SKM-1 treated with dmso at 0.1 percent for 144 hours (cell line): ENCODE results near the gene KRT3.

Experiments used
- DNase-seq: peaks from one replicate; lab custom pipeline; 2025; ENCODE audit not compliant: unreplicated experiment; lab: John Stamatoyannopoulos, UW

Gene KRT3

DNA sequence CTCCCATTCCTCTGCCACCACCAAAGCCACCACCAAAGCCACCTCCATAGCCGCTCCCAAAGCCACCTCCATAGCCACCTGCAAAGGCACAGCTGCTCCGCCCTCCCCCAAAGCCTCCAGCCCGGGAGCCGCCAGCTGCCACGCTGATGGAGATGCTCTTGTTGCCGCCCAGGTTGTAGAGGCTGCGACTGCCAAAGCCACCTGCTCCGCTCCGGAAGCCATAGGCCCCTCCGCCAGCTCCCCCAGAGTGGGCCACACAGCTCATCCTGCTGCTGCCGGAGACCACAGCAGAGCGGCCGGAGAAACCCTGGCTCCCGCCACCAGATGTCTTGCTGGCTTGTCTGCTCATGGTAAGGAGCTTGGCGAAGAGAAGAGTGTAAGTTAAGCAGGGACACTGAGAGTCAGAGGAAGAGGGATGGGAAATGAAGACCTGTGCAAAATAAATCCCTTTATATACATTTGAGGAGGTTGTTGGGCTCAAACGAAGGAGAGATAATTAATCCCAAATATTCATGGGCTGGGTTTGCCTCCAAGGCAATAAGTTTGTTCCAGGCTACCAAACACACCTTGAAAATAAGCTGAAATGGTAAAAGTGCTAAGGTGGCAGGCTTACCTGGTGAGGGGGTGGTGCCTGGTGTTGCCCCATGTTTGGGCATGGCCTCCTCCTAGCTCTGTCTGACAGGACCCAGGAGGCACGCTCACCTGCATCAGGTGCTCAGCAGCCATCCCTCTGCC, at the start of gene KRT3:
Gene KRT3, minus strand, starts transcription at position 424 of the 735 bp plus-strand sequence. Its CDS starts 75 bp downstream, at position 349.
- no peak for DNase-seq

DNA sequence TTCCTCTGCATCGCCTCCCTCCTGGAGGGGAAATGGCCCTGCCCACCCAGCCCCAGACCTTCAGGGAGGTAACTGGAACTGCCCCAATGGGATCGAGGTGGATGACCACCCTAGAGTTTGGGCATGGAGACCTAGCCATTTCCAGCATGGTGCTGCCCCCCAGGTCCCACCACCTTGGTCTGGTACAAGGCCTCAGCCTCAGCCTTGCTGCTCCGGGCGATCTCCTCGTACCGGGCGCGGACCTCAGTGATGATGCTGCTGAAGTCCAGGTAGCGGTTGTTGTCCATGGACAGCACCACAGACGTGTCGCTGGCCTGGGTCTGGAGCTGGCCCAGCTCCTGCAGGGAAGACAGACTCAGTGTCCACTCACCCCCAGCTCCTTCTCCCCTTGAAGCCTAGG, 48.5 kb upstream of the KRT3 start:
- no peak for DNase-seq

DNA sequence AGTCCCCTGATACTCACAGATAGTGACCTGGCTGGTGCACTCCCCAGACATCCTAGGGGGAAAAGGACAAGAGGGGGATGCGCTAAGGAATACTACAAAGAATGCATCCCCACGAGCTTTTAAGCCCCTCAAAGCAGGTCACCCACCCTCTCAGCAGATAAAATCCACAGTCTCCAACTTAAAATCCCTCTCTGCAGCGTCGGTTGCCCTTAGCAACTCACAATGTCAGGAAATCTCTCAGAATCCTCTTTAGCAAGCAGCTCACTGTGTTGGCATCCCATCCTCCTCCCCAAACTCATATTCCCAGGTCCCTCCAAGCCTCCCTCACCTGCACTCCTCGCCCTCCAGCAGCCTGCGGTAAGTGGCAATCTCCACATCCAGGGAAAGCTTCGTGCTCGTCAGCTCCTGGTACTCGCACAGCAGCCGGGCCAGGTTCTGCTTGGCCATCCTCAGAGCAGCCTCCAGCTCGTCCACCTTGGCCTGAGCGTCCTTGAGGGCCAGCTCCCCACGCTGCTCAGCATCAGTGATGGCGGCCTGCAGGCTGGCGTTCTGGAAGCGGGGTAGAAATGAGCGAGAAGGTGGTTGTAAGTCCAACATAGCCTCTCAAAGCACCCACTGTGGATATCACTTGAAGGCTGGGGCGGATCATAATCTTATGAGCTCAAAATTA, 43.7 kb upstream of the KRT3 start:
- DNase-seq = no peak

DNA sequence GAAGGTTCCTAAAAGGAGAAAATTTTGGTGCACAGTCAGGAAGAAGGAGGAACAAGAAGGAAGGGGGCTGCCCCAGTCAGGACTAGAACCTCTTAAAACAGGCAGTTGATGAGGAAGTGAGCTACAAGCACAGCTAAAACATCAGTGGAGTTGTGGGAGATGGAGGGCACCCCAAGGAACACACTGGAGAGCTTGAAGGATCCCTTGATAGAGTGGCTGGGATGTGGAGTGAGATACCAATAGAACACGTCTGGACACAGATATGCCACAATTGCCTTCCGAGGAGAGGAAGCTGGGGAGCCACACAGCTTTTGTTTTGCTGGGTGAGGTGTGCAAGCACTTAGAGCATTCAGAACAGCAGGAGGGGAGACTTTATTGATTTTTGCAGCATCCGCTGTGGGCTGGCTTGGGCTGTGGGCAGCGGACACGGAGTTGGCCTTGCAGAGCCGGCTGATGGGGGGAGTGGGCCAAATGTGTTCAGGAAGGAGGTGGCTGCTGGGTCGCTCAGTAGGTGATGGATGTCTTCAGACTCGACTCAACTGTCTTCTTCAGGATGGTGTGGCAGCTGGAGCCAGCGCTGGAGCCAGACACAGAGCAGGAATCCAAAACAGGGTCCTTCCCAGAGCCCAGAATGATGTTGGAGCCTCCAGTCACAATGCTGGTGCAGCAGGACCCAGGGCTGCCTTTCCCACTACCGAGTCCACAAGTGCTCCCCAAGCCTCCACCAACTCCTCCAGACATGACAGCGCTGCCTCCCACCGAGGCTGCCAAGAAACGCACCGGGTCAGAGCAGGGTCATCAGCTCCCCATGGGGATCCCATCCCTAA, 42.9 kb upstream of the KRT3 start:
- no peak for DNase-seq

DNA sequence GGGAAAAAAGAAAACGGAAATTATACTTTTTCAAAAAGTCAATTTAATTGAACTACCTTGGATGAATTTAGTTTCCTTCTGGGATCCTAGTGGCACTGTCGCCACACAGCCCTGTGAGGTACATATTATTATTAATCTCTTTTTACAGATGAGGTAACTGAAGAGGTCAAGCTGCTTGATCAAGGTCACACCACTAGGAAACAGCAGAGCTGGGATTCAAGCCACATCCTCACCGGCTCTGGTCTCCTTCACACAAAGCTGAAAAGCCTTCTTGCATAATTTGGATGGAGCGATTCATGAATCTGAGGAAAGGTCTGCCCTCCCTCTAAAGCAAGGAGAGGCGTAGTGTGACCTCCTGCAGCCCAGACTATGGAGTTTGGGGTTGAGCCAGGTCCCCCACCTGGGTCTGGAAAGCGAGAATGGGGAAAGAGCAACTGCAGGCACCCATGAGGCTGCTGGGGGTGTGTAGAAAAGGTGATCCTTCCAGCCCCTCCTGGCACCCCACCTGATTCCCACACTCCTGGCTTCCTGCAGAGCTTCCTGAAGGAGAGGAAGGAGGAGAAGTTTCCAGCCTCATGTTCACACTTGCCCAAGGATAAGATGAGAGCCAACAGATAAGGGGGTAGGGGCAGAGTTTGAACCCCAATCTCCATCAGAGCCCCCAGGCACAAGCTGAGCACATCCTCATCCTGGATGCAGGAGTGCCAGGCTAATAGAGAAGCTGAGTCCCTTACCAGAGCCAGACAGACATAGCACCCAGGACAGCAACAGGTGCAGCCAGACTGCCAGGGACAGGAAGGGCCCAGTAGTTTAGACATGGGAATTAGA, 42.1 kb upstream of the KRT3 start:
- DNase-seq = no peak

DNA sequence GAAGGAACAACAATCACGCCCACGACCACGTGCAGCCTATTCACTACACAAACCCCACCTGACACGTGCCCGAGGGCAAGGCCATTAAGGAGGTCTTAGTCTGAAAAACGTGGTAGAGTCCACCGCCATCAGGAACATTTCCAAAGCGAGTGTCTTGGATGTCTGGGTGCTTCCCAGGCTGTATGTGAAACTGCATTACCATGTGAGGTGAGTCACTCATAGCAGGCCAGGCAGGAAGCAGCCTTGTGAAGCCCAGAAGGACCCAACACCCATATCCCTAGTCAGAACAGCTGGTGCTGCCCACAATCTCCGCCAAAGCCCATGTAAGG, 41.5 kb upstream of the KRT3 start:
- DNase-seq = no peak

DNA sequence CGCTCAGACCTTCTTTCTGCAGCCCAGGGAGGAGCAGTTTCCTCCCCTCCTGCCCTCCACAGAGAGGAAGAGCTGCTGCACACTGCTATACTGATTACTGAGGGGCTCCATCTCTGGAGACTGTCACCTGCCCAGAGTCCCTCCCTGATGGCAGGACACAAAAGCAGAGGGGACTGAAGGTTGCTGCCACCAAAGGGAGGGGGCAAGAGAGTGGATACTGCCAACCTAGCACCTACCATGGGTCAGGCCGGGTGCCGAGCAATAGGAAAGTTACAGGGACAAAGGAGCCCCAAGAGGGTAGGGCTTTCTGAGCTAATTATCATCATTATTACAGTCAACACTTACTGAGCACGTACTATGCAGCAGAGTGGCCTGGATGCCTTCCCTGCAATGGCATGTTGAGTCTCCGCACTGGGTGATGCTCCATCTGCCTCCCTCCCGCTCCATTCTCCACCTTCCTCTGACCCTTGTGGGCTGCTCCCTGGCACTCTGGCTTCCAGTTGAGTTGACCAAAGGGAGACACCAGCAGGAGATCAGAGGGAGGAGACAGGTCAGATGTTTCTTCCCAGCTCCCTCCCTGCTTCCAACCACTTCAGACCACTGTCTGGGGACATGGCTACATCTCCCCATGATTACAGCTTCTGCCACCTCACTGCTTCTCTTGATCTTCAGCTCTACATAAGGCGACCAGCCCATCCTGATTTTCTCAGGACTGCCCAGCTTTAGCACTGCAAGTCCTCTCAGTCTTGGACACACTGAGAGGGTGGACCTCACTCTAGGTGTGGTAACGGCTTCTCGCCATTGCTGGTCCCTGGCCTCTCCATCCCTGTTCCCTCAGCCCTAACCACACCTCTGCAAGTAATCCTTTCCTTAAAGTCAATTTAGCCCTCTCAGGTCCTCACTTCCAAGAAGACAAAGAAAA, 40.8 kb upstream of the KRT3 start:
- DNase-seq = no peak

DNA sequence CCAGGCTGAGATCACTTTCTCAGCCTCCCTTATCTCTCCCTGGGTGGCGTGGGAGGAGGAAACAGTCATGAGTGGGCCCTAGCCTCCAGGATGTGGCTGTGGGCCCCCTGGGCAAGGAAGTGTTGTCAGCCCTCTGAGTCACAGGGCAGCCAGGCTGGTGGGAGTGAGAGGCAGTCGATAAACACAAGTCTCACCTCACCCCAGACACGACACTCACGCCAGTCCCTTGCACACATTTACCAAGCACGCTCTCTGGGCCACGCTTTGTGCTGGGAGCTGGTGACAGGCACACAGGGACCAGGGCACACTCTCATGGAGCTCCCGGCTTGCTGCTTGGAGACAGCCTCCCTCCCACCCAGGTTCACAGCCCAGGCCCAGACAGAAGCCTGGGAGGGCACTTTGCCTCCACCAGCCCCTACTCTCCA, 40.1 kb upstream of the KRT3 start:
- DNase-seq = no peak

DNA sequence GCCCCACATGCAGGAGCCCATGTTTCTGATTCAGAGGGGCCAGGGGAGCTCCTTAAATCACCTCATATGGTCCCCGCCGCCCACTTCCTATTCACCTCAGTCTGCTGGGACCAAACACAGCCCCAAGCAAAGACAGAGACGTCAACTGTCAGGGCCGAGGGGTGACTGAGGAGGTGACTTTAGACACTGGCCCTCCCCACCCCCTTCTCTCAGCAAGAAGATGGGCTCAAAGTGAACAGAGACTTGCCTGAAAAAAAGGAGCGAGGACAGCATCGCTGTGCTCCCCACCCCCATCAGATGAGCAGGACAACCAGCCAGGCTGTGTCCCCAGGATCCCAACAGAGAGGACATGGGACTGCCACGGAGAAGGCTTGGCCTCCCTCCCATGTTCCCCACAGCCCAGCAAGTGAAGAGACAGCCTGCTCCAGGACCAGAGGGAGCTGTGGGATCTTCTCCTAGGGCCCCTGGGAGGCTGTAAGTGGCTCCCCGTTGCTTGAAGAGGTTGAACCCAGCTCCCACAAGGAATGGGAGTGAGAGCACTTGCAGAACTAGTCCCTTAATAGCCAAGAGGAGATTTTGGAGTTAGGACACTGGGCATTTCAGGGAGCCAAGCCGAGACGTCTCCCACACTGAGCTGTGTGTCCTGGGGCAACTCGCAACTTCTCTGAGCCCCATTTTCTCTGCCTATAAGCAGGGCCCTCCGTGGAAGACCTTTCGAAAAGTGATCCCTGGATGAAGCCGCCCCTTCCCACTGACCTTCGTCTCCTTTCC, 39.5 kb upstream of the KRT3 start:
- DNase-seq = no peak

DNA sequence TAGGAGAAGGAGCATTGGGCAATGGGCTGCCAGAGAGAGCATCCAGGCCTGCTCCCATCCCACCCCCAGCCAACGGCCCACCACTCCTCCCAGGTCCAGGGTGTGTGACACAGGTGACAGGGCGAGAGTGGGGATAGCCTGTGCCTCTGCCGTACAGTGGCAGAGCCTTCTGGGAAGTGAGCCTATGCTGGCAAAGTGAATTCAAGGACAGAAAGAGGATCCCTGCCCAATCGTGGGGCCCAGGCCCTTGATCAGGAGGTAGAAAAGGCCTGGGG, 38.7 kb upstream of the KRT3 start:
- DNase-seq = no peak

DNA sequence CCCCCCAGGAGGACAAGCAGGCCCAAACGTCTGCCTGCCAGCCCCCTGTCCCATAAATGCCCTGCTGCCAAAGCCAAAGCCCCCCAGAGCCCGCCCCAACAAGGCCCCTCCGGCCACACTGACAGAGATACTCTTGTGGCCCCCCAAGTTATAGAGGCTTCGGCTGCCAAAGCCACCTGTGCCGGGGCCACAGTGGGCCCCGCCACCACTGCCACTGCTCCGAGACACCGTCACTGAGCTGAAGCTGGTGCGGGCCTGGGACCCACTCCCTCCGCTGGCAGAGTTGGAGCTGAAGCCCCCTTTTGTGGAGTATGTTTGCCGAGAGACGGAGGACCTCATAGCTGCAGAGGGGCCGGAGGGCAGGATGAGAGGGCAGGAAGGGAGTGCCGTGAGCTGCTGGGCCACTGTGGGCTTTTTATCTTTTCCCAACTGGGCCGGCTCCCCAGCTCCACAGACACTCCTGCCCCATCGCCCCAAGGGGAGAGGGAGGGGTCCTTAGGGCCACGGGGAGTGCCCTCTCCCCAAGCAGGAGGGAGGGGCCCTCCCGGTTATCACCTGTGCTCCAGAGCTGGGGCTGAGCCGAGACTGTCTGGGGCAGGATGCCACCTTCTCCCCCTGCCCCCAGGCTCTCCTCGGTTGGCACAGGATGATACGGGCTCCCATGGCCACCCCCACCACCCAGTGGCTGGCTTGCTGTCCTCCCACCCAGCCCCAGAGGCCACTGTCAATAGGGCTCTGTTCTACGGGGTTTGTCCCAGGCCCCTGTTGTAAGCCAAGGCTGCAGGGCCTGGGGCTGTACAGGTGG, 38.2 kb upstream of the KRT3 start, which contains the start of gene KRT79:
Gene KRT79, minus strand, starts transcription at position 390 of the 805 bp plus-strand sequence. Its CDS starts 51 bp downstream, at position 339.
- DNase-seq = no peak

DNA sequence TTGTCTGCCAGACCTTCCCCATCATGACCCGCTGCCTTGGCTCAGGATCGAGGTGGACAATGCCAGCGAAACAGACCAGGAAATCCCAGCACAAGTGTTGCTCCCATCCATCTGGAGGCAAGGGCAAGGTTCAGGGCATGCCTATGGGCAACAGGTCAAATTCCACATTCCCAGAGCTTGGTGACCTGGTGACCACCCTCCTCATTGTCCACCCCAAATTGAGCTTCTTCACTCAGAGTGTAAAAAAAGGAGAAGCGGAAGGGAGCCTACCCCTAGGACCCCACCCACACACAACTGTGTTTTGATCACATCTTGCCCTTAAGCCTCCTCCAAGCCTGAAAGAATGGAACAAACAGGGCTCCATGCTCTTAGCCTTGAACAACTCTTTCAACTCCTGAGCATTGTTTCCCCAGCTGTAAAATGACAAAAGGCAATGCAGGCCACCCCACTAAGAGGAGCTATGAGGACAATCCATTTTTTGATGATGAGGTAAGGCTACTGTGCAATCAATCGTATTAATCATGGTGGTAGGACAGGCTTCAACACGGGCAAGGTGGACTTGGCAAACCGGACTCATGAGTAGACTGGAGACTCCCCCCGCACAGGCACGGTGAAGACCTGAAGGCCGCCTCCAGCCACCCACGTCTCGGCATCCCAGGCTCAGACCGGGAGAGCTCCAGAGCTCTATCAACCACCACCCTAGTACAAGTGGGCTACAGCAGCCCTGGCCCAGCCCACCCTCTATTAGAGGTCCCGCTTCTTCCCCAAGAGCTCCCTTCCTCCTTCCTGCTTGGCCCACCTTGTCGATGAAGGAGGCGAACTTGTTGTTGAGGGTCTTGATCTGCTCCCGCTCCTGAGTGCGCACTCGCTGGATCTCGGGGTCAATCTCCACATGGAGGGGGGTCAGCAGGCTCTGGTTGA, 37.3 kb upstream of the KRT3 start:
- DNase-seq = no peak

DNA sequence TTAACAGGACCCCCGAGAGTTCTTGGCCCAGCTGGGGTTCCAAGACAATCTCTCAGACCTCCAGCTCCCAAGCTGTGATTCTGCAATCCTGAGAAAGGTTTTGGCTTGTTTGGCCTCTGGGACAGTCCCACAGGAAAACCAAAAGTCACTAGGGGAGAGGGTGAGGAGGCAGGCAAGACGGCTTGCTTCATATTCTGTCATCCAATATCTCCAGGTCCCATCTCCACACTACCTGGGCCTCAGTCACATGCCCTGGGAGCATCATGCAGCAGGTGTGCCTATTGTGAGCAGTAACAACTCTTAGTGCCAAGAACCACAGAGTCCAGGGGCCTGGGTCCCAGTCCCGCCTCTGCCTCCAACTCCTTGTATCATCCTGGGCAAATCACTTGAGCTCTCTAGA, 36.5 kb upstream of the KRT3 start:
- no peak for DNase-seq

DNA sequence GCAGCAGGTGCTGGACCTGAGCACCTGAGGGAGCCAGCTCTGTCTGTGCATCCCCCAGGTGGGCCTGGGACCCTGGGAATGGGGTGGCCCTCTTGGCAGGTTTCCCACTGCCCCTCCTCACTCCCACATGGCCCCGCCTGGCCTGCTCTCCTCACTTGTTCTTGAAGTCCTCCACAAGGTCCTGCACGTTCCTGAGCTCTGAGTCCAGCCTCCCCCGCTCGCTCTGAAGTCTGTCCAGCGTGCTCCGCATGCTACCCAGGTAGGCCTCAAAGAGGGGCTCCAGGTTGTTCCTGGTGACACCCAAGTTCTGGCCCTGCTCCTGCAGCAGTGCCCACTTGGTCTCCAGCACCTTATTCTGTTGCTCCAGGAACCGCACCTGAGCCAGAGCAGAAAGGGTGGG, 35.3 kb upstream of the KRT3 start:
- no peak for DNase-seq

DNA sequence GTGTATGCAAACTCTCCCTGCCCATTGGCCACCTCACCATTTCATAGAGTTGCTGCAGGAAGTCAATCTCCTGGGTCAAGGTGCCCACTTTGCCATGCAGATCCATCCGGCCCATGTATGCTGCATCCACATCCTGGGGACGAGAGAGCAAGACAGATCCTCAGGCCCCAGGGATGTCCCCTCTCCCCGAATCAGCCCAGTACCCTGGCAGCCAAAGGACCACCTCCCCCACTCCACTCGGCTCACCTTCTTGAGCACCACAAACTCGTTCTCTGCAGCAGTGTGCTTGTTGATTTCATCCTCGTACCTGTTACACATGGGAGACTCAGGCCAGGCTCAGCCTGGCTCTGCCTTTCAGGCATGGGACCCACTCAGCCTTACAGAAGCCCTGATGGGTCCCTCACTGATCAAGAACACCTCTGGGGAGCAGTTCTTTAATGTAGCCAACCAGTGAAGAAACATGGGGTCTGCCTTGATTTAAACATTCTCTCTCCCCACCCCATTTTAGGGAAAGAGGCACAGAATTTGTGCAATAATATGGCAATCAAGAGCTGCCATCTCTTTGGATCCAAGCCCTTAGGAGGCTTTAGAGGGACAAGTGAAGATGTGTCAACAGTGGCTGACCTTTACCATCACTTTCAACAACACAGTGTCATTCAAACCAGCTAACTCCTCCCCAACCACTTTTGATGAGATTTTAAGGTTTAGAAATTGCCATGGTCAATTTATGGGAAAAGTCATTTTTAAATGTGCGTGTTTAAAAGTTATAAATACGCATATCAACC, 34.3 kb upstream of the KRT3 start:
- no peak for DNase-seq

DNA sequence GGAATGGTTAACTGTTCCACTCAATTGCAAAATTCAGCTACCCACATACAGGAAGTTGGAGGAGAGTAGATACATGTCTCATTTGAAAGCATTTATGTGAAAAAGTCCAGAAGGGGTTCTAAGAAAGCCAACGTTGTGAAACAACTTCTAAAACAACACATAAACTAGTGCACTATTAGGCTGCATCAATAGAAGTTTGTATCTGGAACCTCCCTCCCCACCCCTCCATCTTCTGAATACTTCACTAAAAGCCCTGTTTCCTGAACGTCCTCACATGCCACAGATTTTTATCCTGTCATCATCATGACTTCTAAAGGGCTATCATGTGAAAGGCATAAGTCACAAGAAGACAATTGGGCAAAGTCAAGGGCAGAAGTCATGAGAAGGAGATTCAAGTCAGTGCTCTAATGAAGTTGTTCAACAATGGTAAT, 32.7 kb upstream of the KRT3 start:
- no peak for DNase-seq

DNA sequence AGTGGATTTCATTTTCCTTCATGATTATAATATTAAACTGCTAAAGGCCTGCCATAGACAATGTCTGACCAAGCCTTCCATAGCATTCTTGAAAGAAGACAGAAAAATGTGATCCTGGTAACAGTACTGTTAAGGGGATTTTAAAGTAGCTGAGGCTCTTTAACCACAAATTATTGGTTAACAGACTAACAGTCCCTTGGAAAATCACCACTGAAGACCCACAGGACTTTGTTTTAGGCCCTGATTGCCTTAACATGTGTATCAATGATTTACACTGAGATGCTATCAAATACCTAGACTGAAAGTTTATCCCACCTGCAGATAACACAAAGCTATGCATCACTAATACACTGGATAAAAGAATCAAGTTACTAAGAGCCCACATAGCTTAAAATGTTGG, 32.2 kb upstream of the KRT3 start:
- no peak for DNase-seq
